Heart right ventricle (tissue), 16 donors: ENCODE measurements around the gene OPN4. TPM values are rescaled to one million over a fixed set of nuclear protein-coding genes. Genes with fewer than 3 reads are reported as not detected.

Experiments used
- ATAC-seq, 8 donors: fragments of 200-7000 bp; cut with Tn5 transposase; one replicate each; pipeline ENCODE4 v1.9.1; 2020; ENCODE audit warnings: mild to moderate bottlenecking in 8 of 8, moderate library complexity in 8 of 8, moderate number of reproducible peaks in 1 of 8
- DNase-seq, 2 donors: peaks; one replicate each; pipeline ENCODE4 v3.0.0-alpha.2; 2020
- H3K27ac ChIP-seq, 10 donors: fragments of 200-600 bp; sonication (generic) in 2 of 10; one replicate each; pipeline versions ENCODE4 v1.5.0 to v1.8.0; 2020 to 2022; ENCODE audit warnings: mild to moderate bottlenecking in 3 of 10
- H3K27me3 ChIP-seq, 7 donors: fragments of 200-600 bp; one replicate each; pipeline ENCODE4 v1.8.0; 2021 to 2022; ENCODE audit warnings: mild to moderate bottlenecking in 2 of 7
- H3K36me3 ChIP-seq, 9 donors: fragments of 200-600 bp; sonication (generic) in 1 of 9; one replicate each; pipeline versions ENCODE4 v1.5.0 to v1.8.0; 2020 to 2022; ENCODE audit warnings: mild to moderate bottlenecking in 2 of 9
- H3K4me1 ChIP-seq, 9 donors: fragments of 200-600 bp; sonication (generic) in 1 of 9; one replicate each; pipeline versions ENCODE4 v1.5.0 to v1.8.0; 2020 to 2022; ENCODE audit warnings: mild to moderate bottlenecking in 4 of 9
- H3K4me3 ChIP-seq, 10 donors: fragments of 200-600 bp; sonication (generic) in 2 of 10; one replicate each; pipeline versions ENCODE4 v1.5.0 to v1.8.0; 2020 to 2022; ENCODE audit warnings: mild to moderate bottlenecking in 7 of 10, moderate library complexity in 2 of 10
- H3K9me3 ChIP-seq, 11 donors: fragments of 200-600 bp in 10 of 11; sonication (generic) in 2 of 11; one replicate each; pipeline versions ENCODE4 v1.5.0 to v1.8.0; 2013 to 2022; ENCODE audit warnings: mild to moderate bottlenecking in 2 of 11, control low read depth in 1 of 11, moderate library complexity in 1 of 11
- CTCF ChIP-seq, 9 donors: fragments of 200-600 bp; sonication (generic) in 2 of 9; IDR thresholded peaks; one replicate each; pipeline versions ENCODE4 v1.5.0 to v1.8.0; 2021 to 2022; ENCODE audit warnings: antibody characterized with exemption in 9 of 9, mild to moderate bottlenecking in 5 of 9, moderate library complexity in 1 of 9
- WGBS, 2 donors: extraction: QIAGEN DNeasy Blood & Tissue Kit; methylation state at CpG; one replicate each; pipeline ENCODE4 v1.1.7; 2013; ENCODE audit warnings: inconsistent platforms in 1 of 2; 5-methylcytosine and 5-hydroxymethylcytosine counted together
- intact Hi-C, 10 donors: fragments of 100-400 bp; cut with DNase I; formaldehyde crosslinking; loops; one replicate each; pipeline versions ENCODE4 v1.11.1 to v1.14.2; 2022
- polyA plus RNA-seq, 2 donors: library from polyadenylated mRNA; stranded (reverse); fragments of 200-250 nt; gene quantifications; one replicate each; pipeline ENCODE4 v1.2.3, GENCODE V29; 2013
- total RNA-seq, 10 donors: library from RNA; stranded (reverse); fragmentation: NEBNext Ultra II Directional in 3 of 10; extraction: Animal tissue kit (Norgen Biotek cat#: 25700) in 3 of 10; gene quantifications; one replicate each; pipeline versions ENCODE4 v1.2.1 to v1.2.4, GENCODE V29; 2021 to 2023
- donor health status: Arrhythmogenic right ventricular cardiomyopathy.
- donor health status: ischemic (EF 13 %, LVEDD 7.1; RV severe dilation, severe dysfunction).
- donor health status: healthy with polysubstance abuse.
- donor health status: DM: no; HTN: yes; CAD: no.
- donor health status: DM: no; HTN: no; CAD: no.
- donor health status: ischemic (EF 25% LVEDD 6.9; RV normal size, moderate dysfunction).
- donor health status: ischemic (EF 25% LVEDD 5.7; RV mildly dilated, moderate dysfunction).
- donor health status: healthy.
- donor health status: DM: yes; HTN: yes; CAD: no.
- donor health status: Ischemic cardiomyopathy.
- donor health status: ischemic (EF 35%, LVEDD 5.7; RV mildly dilated, moderate dysfunction).
- donor health status: nonischemic (EF 11% LVEDD 7.7; RV severe dilation, severe dysfunction).
- donor health status: DM: yes; HTN: yes; CAD: no.
- donor health status: PGD.
- donor health status: ischemic (EF 29% LVEDD 5.4; RV normal size, mild dysfunction).
- donor health status: nonischemic (EF 23%, LVEDD 6.1; RV moderate dilation, normal function).

OPN4 gene
- total and polyA plus RNA-seq, 12 donors: 0.10 to 0.29 (median 0.26) TPM; not detected in 5

- intact Hi-C loops: loop anchor here in 4 of 10 donors (5.0 kb wide), 2 partner anchors 206 to 211 kb away; no protein-coding TSS in a partner anchor
- H3K9me3 ChIP-seq: no peaks in the 10 kb centered on the region
- peak overlapping the region in 9 of 10 donors; percentile 12 to 76 (median 59) for H3K27ac ChIP-seq
- 46 to 68% methylated on average over 14 of the region's 14 CpGs for WGBS, 2 donors
- no peak for TF ChIP-seq CTCF (IDR thresholded peaks at IDR 0.05)
- ATAC-seq (peak; percentile 5 to 35 (median 16)), DNase-seq (peak in 1 of 2 donors; percentile 42)
- no peak overlapping the region for H3K4me3 ChIP-seq
- H3K36me3 ChIP-seq: peaks cover 0 to 22% (median 0%) of the 10 kb centered on the region in 9 donors
- H3K4me1 ChIP-seq: peaks cover 7 to 99% (median 36%) of the 10 kb centered on the region in 9 donors
- H3K27me3 ChIP-seq: peaks cover 0 to 15% (median 0%) of the 10 kb centered on the region in 7 donors
These were observed 37.1 kb downstream of the OPN4 start for GRCh38 chr10:86691333-86692022.

GRCh38 chr10:86692023-86692514 is 37.7 kb downstream of the OPN4 start:
- Histone ChIP-seq H3K9me3 (no peaks in the 10 kb centered on the region), H3K27ac (peak overlapping the region in 8 of 10 donors; percentile 34 to 76 (median 60)), H3K36me3 (peaks cover 0 to 26% (median 0%) of the 10 kb centered on the region in 9 donors), H3K4me3 (no peak overlapping the region), H3K4me1 (peaks cover 7 to 99% (median 34%) of the 10 kb centered on the region in 9 donors), H3K27me3 (peaks cover 0 to 10% (median 0%) of the 10 kb centered on the region in 7 donors)
- intact Hi-C loops: loop anchor here in 4 of 10 donors (5.0 kb wide), 2 partner anchors 205 to 210 kb away; no protein-coding TSS in a partner anchor
- no peak for DNase-seq
- 56 to 74% methylated on average over 8 of the region's 8 CpGs for WGBS, 2 donors
- ATAC-seq: peak in 7 of 8 donors; percentile 0 to 15 (median 3)
- no peak for TF ChIP-seq CTCF (IDR thresholded peaks at IDR 0.05)

- Histone ChIP-seq H3K4me3 (no peak overlapping the region), H3K27ac (peak overlapping the region in 8 of 10 donors; percentile 34 to 76 (median 60)), H3K27me3 (peaks cover 0 to 9% (median 0%) of the 10 kb centered on the region in 7 donors), H3K4me1 (peaks cover 7 to 97% (median 33%) of the 10 kb centered on the region in 9 donors), H3K9me3 (no peaks in the 10 kb centered on the region), H3K36me3 (peaks cover 0 to 28% (median 0%) of the 10 kb centered on the region in 9 donors)
- intact Hi-C loops: loop anchor here in 4 of 10 donors (5.0 kb wide), 2 partner anchors 205 to 210 kb away; no protein-coding TSS in a partner anchor
- no peak for DNase-seq
- TF ChIP-seq CTCF (IDR thresholded peaks at IDR 0.05): no peak
- ATAC-seq: no peak
- WGBS, 2 donors: 85 to 88% methylated on average over 7 of the region's 7 CpGs
These were observed 38.3 kb downstream of the OPN4 start for GRCh38 chr10:86692664-86693063.

- intact Hi-C loops: loop anchor here in 4 of 10 donors (5.0 kb wide), 2 partner anchors 204 to 209 kb away; no protein-coding TSS in a partner anchor
- H3K36me3 ChIP-seq: peaks cover 0 to 34% (median 0%) of the 10 kb centered on the region in 9 donors
- peak overlapping the region in 7 of 10 donors; percentile 14 to 71 (median 53) for H3K27ac ChIP-seq
- H3K4me3 ChIP-seq: no peak overlapping the region
- H3K9me3 ChIP-seq: no peaks in the 10 kb centered on the region
- H3K27me3 ChIP-seq: peaks cover 0 to 9% (median 0%) of the 10 kb centered on the region in 7 donors
- no peak for DNase-seq
- TF ChIP-seq CTCF (IDR thresholded peaks at IDR 0.05): no peak
- no peak for ATAC-seq
- WGBS, 2 donors: 46 to 59% methylated on average over 2 of the region's 2 CpGs
- peaks cover 7 to 97% (median 30%) of the 10 kb centered on the region in 9 donors for H3K4me1 ChIP-seq
These were observed 38.9 kb downstream of the OPN4 start for GRCh38 chr10:86693275-86693674.
